ENCODE data around the gene NCKIPSD.

NCKIPSD gene

DNA sequence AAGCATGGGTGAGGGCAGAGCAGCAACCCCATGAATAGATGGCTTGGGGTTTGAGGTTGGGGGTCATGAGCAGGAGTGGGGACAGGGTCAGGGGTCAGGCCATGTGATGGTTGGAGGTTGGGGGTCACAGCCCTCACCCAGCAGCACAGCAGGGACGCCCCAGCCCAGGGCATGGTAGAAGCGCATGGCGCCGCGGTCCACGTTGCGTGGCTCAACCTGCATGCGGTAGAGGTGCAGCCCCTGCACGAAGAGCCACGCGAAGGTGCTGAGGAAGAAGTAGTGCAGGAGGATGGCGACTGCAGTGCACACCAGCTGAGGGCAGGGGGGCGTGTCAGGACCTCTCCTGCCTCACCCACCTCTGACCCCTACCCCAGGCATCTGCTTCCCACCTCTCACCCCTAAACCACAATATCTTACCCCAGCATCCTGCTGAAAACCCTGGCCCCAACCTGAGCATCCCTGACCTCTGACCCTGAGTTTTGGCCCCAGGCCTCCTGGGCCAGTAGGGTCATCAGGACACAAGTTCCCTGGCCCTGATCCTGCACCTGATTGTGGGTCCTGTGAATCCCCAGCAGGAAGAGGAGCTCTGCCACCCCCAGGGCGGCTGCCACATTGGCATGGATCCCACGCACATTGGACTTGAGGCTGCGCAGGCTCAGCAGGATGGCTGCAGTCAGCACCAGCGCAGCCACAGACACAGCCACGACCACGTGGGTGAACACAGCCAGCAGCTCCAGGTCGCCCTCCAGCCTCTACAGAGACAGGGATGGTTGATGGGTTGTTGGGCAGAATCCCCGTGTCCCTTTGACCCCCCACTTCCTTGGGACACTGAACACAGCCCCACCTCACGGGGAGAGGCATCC is 40.6 kb downstream of the NCKIPSD start:
- DNase-seq = no peak

DNA sequence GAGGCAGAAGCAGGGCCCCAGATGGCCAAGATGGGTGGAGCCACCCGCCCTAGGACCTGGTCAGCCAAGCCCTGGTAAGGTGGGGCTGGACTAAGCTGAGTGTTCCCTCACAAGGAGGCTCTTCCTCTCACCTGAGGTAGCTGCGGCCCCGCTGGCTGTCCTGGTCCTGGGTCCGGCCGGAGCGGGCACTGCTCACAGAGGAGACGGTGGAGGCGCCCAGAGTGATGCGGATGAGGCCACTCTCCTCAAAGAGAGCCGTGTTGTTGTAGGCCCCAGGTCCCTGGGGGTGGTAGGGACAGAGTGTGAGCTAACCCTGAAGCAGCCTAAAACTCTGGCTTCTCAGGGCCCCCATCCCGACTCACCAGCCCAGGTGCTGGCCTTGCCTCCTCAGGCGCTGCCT is 43.1 kb downstream of the NCKIPSD start:
- no peak for DNase-seq

DNA sequence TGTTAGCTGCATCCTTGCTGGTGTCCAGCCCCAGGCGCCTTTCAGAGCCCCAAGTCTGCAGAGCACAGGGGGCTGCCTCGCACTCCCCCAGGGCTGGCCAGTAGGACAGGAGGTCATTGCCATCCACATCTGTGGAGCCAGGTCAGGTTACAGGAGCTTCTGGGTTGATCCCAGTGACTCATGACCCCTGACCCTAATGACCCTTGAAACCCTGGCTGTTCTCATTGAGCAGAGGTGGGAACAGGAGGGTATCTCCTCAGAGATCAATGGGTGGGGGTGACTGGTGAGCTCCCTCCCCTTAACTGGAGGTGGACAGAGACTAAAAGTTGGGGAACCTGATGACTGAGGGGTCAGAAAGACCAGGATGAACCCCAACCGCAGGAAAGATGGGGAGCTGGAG is 44.3 kb downstream of the NCKIPSD start:
- no peak for DNase-seq

DNA sequence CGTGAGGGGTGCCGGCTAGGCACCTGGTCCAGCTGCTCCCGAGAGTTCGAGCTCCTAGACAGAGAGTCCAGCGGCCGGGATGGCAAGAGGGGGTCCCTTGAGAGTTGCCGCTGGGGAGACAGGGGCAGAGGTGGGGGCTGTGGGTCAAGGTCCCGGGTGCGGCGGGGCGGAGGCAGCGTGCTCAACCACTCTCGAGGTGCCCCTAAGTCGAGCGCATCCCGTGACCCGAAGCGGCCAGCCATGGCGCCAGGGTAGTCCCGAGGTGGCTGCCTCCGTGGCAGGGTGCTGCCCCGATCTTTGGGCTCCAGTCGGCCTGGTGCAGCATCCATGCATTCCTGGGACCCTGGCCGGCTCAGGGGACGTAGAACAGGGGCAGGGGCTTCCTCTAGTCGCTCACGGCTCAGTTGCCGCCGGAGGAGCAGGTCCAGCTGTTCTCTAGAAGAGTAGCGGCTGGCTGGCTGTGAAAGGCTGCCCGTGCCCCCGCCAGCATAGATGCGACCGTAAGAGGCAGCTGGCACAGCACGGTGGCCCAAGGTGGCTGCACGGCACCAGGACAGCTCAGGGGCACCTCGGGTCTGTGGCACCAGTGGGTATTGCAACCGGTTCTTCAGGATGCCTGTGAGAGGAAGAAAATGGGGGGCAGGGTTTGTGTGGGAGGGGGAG is 45.6 kb downstream of the NCKIPSD start:
- DNase-seq = no peak

DNA sequence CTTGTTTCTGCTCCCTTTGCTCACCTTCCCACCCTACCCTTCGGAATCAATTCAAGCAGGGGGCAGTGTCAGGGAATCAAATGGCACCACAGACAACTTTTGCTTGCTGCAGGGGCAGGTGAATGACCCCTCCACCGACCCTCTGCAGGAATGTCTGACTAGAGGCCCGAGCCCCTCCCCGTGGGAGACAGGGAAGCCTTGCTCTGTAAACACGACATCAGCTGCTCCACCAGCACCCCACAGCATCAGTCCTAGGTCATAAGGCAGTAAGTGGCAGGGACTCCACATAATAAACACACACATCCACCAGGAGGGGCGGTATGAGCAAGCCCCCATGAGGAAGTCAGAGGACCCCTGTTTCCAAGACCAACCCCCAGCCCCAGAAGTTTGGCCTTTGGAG is 48.4 kb downstream of the NCKIPSD start:
- no peak for DNase-seq

DNA sequence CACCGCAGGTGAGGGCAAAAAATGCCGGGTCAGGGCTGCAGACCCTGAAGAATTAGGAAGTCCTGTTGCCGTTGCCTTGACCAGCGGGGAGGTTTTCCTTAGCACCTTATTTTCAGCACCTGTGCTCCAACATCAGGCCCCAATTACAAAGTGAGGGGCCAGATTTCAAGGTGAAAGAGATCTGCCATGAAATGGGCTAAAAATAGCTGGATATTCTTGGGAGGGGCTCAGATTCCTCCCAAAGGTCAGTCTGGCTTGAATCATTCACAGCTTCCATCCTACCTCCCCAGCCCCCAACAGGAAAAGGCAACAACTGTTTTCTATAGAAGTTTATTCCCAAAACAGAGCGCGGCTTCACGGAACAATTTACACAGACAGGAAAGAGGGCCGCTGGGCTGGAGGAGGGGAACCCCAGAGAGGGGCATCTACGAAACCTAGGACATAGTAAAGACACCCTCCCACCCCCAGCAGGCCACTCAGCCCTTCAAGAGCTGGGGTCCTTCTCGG is 49.5 kb downstream of the NCKIPSD start:
- no peak for DNase-seq

DNA sequence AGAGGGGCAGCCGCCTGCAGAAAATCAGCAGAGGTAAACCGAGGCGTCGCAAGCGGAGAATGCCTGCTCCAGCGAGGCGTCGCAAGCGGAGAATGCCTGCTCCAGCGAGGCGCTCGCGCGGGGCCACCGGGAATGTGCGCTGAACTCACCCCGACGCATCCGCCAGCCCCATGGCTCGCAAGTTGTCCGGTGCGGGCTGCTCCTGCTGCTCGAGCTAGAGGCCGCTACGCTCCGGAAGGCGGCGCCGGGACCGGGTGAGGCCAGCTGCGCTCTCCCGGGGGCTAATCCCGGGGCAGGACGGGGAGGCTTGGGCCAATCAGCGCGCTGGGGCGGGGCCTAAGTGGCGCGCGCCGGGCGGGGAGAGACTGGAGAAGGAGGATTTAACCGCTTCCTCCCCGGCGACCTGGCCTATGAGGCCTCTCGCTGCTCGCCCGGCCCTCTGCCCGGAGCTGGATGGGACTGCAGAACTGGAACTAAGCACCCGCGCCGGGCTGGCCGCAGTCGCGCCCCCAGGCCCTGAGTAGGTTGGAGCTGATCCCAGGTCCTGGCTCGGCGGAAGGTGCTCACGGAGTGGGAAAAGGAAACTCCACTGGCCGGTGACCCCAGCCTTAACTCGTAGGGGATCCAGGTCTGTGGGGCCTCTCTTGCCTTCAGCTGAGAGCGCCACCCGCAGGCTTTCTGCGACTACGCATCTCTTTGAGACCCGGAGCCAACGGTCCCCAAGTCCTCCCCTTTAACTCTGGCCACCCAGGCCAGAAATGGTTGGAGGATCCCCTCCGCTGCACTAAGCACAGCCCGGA is 50.3 kb downstream of the NCKIPSD start, which contains the start of gene SLC26A6:
TSS of gene SLC26A6 (minus strand) at position 240 of the 800 bp plus-strand sequence. CDS start at position 172, 68 bp downstream.
- DNase-seq = peak; percentile 95

DNA sequence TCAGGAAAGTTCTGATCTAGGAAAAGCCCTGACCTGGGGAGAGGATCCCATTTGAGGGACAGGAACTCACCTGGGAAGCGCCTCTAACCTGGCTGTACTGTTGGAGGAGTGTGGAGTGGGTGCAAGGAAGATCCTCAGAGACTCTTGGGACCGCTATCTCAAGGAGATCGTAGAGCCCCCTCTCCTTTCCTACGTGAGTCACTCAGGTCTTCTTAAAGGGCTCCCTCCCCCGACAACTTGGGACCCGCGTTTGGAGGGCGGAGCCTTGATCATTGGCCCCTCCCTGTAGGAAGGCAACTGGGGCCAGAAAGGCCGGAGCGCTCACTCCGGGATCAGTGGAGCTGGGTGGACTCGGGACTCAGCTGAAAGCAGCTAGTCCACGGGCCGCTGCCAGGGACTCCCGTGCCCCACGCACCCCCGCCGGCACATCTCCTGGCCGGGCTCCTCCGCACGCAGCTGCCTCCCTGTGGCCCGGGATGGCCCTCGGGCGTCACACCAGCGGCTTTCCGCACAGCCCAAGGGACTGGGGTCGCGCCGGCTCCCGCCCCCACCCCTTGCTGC is 51.0 kb downstream of the NCKIPSD start:
- peak; percentile 57 for DNase-seq

DNA sequence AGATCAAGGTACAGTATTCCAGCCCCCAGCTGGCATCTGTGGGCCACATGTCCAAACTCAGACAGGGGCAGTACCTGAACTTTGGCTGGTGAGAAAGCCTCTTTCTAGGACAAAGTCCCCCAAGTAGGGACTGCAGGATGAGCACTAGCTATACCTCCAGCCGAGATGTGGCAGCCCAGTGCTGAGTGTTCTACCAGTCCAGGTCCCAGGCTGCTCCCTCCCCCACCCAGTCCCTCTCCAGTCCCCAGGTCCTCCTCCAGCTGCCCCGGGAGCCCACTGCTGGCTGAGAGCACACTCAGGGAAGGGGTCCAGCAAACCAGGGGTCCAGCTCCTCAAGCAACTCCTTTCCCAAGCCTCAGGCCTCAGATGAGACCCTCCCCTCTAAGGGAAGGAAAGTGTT is 52.0 kb downstream of the NCKIPSD start:
- DNase-seq = no peak

DNA sequence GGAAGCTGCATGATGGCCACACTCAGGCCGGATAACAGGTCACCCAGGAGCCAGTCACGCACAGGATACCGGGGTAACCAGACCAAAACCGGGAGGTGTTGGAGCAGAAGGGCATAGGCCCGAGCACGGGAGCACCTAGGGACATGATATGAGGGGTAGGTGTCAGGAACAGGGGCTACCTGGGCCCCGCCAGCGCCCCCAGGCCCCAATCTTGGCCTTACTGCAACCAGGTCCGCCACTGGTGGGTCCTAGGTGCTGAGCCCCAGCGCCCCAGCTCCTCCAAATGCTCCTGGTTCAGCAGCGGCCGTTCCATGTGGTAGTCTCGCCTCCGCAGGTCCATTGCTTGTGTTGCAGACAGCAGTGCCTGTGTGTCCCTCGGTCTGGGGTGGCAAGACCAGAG is 52.5 kb downstream of the NCKIPSD start:
- DNase-seq = no peak

DNA sequence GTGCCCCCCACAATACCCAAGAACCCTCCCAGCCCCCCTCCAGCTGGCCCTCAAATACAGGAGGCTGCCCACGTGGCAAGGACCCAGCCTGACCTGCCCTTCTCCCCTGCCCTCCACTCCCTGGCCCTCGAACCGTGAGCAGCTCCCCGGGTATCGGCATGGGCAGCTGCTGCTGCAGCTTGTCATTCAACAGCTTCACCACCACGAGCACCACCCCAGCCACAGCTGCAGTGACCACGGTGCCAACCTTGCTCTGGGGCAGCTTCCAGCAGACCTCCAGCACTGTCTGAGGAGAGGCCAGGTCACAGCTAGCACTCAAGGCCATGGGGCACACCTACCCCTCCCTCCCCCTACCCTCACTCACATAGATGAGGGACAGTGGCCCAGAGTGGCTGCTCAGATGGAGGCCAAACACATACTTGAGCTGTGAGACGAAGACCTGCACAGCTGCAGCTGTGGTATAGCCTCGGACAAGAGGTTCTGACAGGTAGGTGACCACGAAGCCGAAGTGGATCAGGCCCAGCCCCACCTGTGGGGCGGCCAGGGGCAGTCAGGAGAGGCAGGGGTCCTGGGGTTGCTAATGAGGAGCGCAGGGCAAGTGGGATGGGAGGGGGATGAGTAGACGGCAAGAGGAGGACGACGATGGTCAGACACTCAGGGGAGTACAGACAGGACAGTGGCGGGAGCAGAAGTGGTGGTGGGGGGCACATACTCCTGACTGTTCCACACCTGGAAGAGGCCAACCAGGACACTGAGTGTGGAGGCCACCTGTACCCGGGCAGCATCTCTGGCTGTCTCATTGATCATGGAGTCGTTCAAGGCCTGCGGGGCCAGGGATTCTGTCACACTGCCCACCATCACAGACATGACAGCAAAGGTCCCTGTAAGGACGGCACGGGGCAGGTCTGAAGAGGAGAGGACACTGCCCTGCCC is 53.9 kb downstream of the NCKIPSD start:
- no peak for DNase-seq

DNA sequence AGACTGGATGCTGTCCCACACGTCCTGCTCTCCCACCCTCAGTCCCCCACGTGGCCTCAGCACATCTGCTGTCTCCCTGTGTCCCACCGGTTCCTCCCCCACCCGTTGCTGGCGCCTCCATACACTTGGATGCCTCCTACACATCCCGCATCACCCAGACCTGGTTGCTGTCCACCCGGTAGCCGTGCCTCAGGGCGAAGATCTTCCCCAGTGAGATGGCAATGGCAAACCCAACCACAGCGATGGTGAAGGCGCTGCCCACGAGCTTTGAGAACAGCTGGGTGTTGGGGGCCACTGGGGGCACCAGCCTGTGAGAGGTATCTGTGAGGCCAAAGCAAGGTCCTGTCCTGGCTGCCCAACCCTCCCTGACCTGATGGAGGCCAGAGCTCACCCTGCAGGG is 54.9 kb downstream of the NCKIPSD start:
- no peak for DNase-seq

DNA sequence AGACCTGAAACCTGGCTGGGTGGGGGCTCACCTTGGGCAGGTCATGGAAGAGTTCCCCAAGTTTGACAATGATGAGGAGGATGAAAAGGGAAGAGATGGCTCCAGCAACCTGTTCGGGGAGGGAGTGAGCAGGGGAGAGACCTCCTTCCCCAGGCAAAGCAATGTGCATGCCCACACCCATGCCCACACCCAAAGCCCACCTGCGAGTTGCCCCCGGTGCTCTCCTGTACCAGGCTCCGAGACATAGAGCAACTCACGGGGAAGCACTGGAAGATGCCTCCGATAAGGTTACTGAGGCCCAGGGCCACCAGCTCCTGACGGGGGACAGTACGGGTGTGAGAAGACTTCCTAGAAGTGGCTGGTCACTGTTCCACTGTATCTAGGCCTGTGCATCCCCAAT is 55.3 kb downstream of the NCKIPSD start:
- no peak for DNase-seq

DNA sequence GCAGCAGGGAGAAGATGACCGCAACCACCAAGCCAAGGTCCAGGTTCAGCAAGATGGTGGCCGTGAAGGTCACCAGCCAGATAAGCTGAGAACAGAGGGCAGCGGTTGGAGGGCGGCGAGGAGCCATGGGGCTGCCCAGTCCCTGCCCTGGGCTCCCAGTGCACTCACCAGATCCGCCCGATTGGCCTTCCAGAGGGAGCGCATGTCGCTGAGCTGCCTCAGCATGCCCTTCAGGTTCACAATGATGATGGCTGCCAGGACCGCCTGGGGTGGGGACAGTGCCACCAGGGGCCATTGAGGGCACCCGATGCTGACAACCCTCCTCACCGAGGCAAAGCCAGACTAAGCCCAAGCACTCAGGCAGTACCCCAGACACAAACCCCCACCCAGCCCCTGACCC is 55.8 kb downstream of the NCKIPSD start:
- no peak for DNase-seq

DNA sequence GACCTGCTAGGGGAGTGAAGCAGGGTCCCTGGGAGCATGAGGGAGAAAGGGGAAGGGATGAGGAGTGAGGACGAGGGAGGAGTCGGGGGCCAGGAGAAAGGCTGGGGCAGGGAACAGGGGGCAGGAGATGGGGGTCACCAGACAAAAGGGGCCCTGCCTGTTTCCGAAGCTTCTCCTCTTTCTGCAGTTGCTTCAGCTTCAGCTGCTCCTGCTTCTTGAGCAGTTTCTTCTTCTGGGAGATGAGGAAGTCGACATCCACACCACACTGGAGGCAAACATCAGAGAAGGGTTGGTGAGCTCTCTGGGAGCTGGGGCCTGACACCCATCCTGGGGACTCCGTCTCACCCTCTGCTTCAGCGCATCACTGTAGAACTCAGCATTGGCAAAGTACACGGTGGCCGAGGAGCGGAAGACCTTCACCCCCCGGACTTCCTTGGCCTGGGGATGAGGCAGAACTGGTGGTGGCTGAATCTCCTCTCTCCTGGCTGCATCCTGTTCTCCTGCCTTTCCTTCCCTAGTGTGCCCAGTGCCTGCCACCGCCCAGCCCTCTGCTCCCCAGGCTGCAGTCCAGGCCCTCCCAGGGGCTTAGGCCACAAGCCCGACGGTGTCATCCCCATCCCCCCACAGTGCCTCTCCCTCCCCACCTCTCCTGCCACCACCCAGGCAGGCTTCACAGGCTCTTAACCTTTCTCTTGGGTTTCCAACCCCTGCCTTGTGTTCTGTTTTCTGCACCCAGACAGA is 57.3 kb downstream of the NCKIPSD start:
- DNase-seq = no peak

DNA sequence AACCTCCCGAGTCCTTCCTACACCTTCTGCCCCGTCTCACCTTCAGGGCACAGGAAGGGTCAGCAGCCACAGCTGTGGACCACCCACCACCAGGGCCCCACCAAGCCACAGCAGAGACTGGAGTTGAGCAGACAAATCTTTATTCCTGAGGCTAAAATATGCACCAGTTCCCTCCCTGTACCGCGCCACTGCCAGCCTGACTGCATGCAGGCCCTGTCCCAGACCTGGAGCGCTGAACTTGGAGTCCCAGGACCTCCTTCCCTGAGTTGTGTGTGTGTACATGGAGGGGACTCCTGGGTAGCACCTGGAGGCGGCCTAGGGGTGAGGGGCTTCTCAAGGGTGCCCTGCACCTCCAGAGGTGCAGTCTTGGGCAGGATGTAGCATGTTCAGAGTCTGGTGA is 60.1 kb downstream of the NCKIPSD start:
- DNase-seq = no peak

DNA sequence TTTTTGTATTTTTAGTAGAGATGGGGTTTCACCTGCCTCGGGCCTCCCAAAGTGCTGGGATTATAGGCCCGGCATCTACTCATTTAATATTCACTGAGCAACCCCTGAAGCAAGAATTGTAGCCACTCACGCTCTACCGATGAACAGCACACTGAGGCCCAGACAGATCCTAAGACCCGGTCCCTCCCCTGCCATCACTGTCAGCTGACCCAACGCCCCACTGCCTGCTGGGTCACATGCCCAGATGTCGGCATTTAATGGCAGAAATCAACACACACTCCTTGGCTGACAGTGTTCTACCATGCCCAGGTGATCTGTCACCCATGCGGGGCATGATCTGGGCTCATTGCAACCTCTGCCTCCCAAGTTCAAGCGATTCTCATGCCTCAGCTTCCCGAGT is 60.9 kb downstream of the NCKIPSD start:
- DNase-seq = no peak

DNA sequence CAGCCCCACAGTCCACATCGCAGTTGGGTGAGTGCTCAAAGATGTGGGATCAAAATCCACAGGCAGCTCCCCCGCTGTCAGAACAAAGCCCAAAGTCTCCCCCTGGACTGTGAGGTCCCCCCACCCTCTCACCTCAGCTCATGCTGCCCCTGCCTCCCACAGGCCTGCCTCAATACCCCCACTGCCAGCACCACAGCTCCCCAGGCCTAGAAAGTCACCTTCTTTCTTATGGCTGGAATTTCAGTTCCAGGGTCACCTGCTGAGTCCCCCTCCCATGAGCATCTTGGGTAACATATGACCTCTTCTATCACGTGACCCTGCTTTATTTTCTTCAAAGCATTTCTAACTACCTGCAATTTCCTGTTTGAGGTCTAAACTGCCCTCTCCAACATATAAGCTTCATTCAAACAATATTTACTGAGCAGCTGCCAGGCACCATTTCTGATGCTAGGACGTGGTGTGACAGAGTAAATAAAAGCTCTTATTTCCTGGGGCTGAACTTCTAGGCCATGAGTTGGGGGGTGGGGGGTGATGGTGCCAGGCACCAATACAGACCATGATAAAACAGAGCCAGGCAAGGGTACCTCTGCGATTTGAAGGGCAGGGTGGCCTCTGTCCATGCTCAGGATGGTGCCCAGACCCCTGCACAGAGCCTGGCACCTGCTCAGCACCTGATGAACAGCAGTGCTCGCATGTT is 61.7 kb downstream of the NCKIPSD start:
- no peak for DNase-seq
